Liver (tissue), 9 donors: ENCODE results near the gene KISS1. TPM values are rescaled to one million over a fixed set of nuclear protein-coding genes. Genes with fewer than 3 reads are reported as not detected.

Source experiments
- DNase-seq: peaks from one replicate; pipeline ENCODE4 v3.0.0-alpha.2; 2017; ENCODE audit warnings: low spot score
- H3K27ac ChIP-seq, 2 donors: one replicate each; pipeline ENCODE4 v1.7.0; 2013; ENCODE audit warnings: inconsistent platforms in 2 of 2, low read length in 2 of 2, control low read depth in 1 of 2, low read depth in 1 of 2, mild to moderate bottlenecking in 1 of 2
- H3K27me3 ChIP-seq, 4 donors: one replicate each; pipeline versions ENCODE4 v1.6.1 to v1.7.0; 2013; ENCODE audit warnings: low read length in 3 of 4, inconsistent platforms in 1 of 4, mild to moderate bottlenecking in 1 of 4, moderate library complexity in 1 of 4; ENCODE audit not compliant: control insufficient read depth in 4 of 4, insufficient read depth in 4 of 4
- H3K36me3 ChIP-seq, 4 donors: one replicate each; pipeline versions ENCODE4 v1.6.1 to v1.7.0; 2013; ENCODE audit warnings: low read length in 3 of 4, mild to moderate bottlenecking in 3 of 4, low read depth in 1 of 4, moderate library complexity in 1 of 4; ENCODE audit not compliant: control insufficient read depth in 4 of 4, insufficient read depth in 3 of 4
- H3K4me1 ChIP-seq, 4 donors: one replicate each; pipeline versions ENCODE4 v1.6.1 to v1.7.0; 2013; ENCODE audit warnings: low read length in 3 of 4, mild to moderate bottlenecking in 3 of 4, moderate library complexity in 1 of 4; ENCODE audit not compliant: control insufficient read depth in 4 of 4, insufficient read depth in 4 of 4
- H3K4me3 ChIP-seq, 3 donors: one replicate each; pipeline versions ENCODE4 v1.6.1 to v1.7.0; 2013; ENCODE audit warnings: low read length in 3 of 3, control low read depth in 1 of 3, low read depth in 1 of 3, mild to moderate bottlenecking in 1 of 3
- H3K9ac ChIP-seq, 2 donors: one replicate each; pipeline ENCODE4 v1.7.0; 2013; ENCODE audit warnings: low read length in 2 of 2, mild to moderate bottlenecking in 2 of 2, moderate library complexity in 2 of 2, control low read depth in 1 of 2, low read depth in 1 of 2
- H3K9me3 ChIP-seq, 4 donors: one replicate each; pipeline versions ENCODE4 v1.6.1 to v1.7.0; 2013; ENCODE audit warnings: low read length in 3 of 4; ENCODE audit not compliant: control insufficient read depth in 4 of 4
- EGR1 ChIP-seq, 2 donors: IDR thresholded peaks; 2 replicates each; pipeline ENCODE4 v1.6.1; 2016 to 2018; ENCODE audit warnings: antibody characterized with exemption in 2 of 2, low read depth in 2 of 2
- FOXA1 ChIP-seq: IDR thresholded peaks from 2 replicates; pipeline ENCODE4 v1.6.1; 2016; ENCODE audit warnings: antibody characterized with exemption
- FOXA2 ChIP-seq: IDR thresholded peaks from 2 replicates; pipeline ENCODE4 v1.6.1; 2016; ENCODE audit warnings: antibody characterized with exemption
- GABPA ChIP-seq, 2 donors: IDR thresholded peaks in 1 of 2; conservative IDR thresholded peaks in 1 of 2; 2 replicates each; pipeline ENCODE4 v1.6.1; 2016; ENCODE audit warnings: antibody characterized with exemption in 2 of 2, mild to moderate bottlenecking in 1 of 2, moderate library complexity in 1 of 2
- HNF4A ChIP-seq, 2 donors: conservative IDR thresholded peaks; 2 replicates each; pipeline ENCODE4 v1.6.1; 2016; ENCODE audit warnings: antibody characterized with exemption in 2 of 2, mild to moderate bottlenecking in 2 of 2
- HNF4G ChIP-seq: IDR thresholded peaks from 2 replicates; pipeline ENCODE4 v1.6.1; 2016; ENCODE audit warnings: antibody characterized with exemption
- JUND ChIP-seq, 2 donors: IDR thresholded peaks; 2 replicates each; pipeline ENCODE4 v1.6.1; 2016; ENCODE audit warnings: antibody characterized with exemption in 2 of 2
- NR2F2 ChIP-seq: IDR thresholded peaks from 2 replicates; pipeline ENCODE4 v1.6.1; 2016; ENCODE audit warnings: antibody characterized with exemption
- RAD21 ChIP-seq, 2 donors: IDR thresholded peaks; 2 replicates each; pipeline ENCODE4 v1.6.1; 2016; ENCODE audit warnings: antibody characterized with exemption in 2 of 2, mild to moderate bottlenecking in 2 of 2
- RXRA ChIP-seq, 2 donors: IDR thresholded peaks; 2 replicates each; pipeline ENCODE4 v1.6.1; 2017 to 2018; ENCODE audit warnings: antibody characterized with exemption in 2 of 2, mild to moderate bottlenecking in 1 of 2
- SP1 ChIP-seq: IDR thresholded peaks from 2 replicates; pipeline ENCODE4 v1.6.1; 2018; ENCODE audit warnings: antibody characterized with exemption, mild to moderate bottlenecking
- TAF1 ChIP-seq: conservative IDR thresholded peaks from 2 replicates; pipeline ENCODE4 v1.6.1; 2016; ENCODE audit warnings: antibody characterized with exemption, mild to moderate bottlenecking
- YY1 ChIP-seq: IDR thresholded peaks from 2 replicates; pipeline ENCODE4 v1.6.1; 2016; ENCODE audit warnings: antibody characterized with exemption, mild to moderate bottlenecking
- WGBS: extraction: QIAGEN DNeasy Blood & Tissue Kit; methylation state at CpG from one replicate; pipeline ENCODE4 v1.1.7; 2013; 5-methylcytosine and 5-hydroxymethylcytosine counted together
- polyA plus RNA-seq, 2 donors: library from polyadenylated mRNA; stranded (reverse) in 1 of 2; unstranded in 1 of 2; fragments of 200-250 nt in 1 of 2; fragments of >200 nt in 1 of 2; fragmentation: Nextera tagmentation in 1 of 2; extraction: Ambion mirVana in 1 of 2; gene quantifications; one replicate each; pipeline versions ENCODE4 v1.2.1 to v1.2.3, GENCODE V29; 2013 to 2015
- total RNA-seq, 2 donors: library from RNA; depleted of rRNA; stranded (reverse); fragments of >200 nt; gene quantifications; one replicate each; pipeline ENCODE4 v1.2.3, GENCODE V29; 2014
- TF ChIP-seq, protein P1 (sequence below): IDR thresholded peaks from 2 replicates; pipeline ENCODE4 v1.6.1; 2016; ENCODE audit warnings: antibody characterized with exemption
- TF ChIP-seq, protein P2 (sequence below): IDR thresholded peaks from 2 replicates; pipeline ENCODE4 v1.6.1; 2016; ENCODE audit warnings: antibody characterized with exemption, mild to moderate bottlenecking
- TF ChIP-seq, protein P3 (sequence below): fragments of 150-350 bp; IDR thresholded peaks from 2 replicates; pipeline ENCODE4 v1.5.1; 2017; ENCODE audit warnings: improper control_type of control experiment, low read depth, low read length; ENCODE audit not compliant: missing input control
- TF ChIP-seq, protein P4 (sequence below): IDR thresholded peaks from 2 replicates; pipeline ENCODE4 v1.6.1; 2016; ENCODE audit warnings: antibody characterized with exemption
- donor health status: healthy.
- donor health status: healthy.
- donor health status: healthy.
- donor health status: healthy.
- donor health status: healthy.

KISS1 gene
- total and polyA plus RNA-seq, 4 donors: 0.50 to 1.4 TPM; not detected in 2

DNA sequence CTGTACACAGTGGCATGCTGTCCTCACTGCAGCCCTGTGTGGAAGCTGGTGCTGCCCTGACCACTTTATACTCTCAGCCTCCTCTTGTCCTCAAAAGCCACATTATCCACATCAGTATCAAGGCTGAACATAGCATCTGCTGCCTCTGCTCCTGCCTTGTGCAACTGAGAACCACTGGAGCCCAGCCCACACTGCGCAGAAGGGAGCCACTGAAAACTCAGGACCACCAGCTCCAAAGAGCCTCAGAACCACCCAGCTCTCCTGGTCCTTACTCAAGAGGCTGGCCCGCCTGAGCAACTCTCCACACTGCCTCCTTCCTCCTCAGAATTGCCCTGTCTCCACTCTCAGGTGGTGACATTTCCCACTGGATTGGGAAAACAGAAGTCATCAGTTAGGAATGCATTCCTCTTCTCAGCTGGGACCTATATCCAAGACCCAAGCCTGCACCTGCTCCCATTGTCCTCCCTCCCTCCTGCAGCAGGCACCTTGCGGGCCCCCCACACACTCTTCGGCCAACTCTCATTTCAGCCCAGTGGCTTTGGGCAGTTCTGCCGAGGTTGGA is 7.0 kb upstream of the KISS1 start:
- peaks cover 2 to 23% (median 18%) of the 10 kb centered on the region in 4 donors for H3K4me1 ChIP-seq
- H3K9ac ChIP-seq: no peak overlapping the region
- H3K36me3 ChIP-seq: no peaks in the 10 kb centered on the region
- H3K27ac ChIP-seq: no peak overlapping the region
- 91% methylated on average over 5 of the region's 5 CpGs for whole genome bisulfite sequencing
- H3K4me3 ChIP-seq: no peak overlapping the region
- no peaks in the 10 kb centered on the region for H3K9me3 ChIP-seq
- no peaks in the 10 kb centered on the region for H3K27me3 ChIP-seq
- no peak for TF ChIP-seq YY1
- TF ChIP-seq, protein P1, sequence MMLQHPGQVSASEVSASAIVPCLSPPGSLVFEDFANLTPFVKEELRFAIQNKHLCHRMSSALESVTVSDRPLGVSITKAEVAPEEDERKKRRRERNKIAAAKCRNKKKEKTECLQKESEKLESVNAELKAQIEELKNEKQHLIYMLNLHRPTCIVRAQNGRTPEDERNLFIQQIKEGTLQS: no peak
- TF ChIP-seq GABPA (IDR thresholded peaks at IDR 0.05 in 1 of 2, conservative IDR thresholded peaks at IDR 0.05 in 1 of 2): no peak
- TF ChIP-seq, protein P2, sequence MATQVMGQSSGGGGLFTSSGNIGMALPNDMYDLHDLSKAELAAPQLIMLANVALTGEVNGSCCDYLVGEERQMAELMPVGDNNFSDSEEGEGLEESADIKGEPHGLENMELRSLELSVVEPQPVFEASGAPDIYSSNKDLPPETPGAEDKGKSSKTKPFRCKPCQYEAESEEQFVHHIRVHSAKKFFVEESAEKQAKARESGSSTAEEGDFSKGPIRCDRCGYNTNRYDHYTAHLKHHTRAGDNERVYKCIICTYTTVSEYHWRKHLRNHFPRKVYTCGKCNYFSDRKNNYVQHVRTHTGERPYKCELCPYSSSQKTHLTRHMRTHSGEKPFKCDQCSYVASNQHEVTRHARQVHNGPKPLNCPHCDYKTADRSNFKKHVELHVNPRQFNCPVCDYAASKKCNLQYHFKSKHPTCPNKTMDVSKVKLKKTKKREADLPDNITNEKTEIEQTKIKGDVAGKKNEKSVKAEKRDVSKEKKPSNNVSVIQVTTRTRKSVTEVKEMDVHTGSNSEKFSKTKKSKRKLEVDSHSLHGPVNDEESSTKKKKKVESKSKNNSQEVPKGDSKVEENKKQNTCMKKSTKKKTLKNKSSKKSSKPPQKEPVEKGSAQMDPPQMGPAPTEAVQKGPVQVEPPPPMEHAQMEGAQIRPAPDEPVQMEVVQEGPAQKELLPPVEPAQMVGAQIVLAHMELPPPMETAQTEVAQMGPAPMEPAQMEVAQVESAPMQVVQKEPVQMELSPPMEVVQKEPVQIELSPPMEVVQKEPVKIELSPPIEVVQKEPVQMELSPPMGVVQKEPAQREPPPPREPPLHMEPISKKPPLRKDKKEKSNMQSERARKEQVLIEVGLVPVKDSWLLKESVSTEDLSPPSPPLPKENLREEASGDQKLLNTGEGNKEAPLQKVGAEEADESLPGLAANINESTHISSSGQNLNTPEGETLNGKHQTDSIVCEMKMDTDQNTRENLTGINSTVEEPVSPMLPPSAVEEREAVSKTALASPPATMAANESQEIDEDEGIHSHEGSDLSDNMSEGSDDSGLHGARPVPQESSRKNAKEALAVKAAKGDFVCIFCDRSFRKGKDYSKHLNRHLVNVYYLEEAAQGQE: no peak
- TF ChIP-seq, protein P3, sequence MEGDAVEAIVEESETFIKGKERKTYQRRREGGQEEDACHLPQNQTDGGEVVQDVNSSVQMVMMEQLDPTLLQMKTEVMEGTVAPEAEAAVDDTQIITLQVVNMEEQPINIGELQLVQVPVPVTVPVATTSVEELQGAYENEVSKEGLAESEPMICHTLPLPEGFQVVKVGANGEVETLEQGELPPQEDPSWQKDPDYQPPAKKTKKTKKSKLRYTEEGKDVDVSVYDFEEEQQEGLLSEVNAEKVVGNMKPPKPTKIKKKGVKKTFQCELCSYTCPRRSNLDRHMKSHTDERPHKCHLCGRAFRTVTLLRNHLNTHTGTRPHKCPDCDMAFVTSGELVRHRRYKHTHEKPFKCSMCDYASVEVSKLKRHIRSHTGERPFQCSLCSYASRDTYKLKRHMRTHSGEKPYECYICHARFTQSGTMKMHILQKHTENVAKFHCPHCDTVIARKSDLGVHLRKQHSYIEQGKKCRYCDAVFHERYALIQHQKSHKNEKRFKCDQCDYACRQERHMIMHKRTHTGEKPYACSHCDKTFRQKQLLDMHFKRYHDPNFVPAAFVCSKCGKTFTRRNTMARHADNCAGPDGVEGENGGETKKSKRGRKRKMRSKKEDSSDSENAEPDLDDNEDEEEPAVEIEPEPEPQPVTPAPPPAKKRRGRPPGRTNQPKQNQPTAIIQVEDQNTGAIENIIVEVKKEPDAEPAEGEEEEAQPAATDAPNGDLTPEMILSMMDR: no peak
- no peak for TF ChIP-seq HNF4A (conservative IDR thresholded peaks at IDR 0.05)
- no peak for TF ChIP-seq FOXA2
- TF ChIP-seq RAD21 (IDR thresholded peaks at IDR 0.05): no peak
- no peak for TF ChIP-seq RXRA (IDR thresholded peaks at IDR 0.05)
- no peak for TF ChIP-seq TAF1
- TF ChIP-seq FOXA1: no peak
- TF ChIP-seq JUND (IDR thresholded peaks at IDR 0.05): no peak
- TF ChIP-seq, protein P4, sequence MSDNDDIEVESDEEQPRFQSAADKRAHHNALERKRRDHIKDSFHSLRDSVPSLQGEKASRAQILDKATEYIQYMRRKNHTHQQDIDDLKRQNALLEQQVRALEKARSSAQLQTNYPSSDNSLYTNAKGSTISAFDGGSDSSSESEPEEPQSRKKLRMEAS: no peak
- no peak for DNase-seq

DNA sequence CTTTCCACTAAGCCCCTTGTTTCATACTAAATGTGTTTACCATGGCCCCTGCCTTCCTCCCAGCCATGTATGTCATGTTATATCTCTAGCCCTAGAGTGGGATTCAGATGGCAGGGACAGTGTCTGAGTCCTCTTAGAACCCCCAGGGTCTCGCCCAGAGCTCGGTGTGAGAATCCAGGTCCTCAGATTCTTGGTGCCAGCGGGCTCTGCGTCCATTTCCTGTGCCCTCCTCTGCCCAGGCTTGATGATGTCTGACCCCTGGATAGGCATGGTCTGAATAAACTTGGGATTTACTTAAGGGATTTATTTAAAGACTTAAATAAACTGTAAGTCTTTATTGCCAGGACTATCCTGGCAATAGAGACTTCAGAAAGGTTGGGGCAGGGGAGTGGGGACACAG is 6.2 kb upstream of the KISS1 start:
- Histone ChIP-seq H3K27ac (no peak overlapping the region), H3K27me3 (no peaks in the 10 kb centered on the region), H3K4me1 (peaks cover 2 to 20% (median 17%) of the 10 kb centered on the region in 4 donors), H3K9me3 (no peaks in the 10 kb centered on the region), H3K36me3 (peaks cover 0 to 2% (median 0%) of the 10 kb centered on the region in 4 donors), H3K9ac (no peak overlapping the region), H3K4me3 (no peak overlapping the region)
- no peak for DNase-seq
- TF ChIP-seq YY1: no peak
- TF ChIP-seq, protein P4: no peak
- no peak for TF ChIP-seq HNF4A (conservative IDR thresholded peaks at IDR 0.05)
- TF ChIP-seq JUND (IDR thresholded peaks at IDR 0.05): no peak
- TF ChIP-seq, protein P2: no peak
- TF ChIP-seq TAF1: no peak
- no peak for TF ChIP-seq HNF4G
- TF ChIP-seq SP1: no peak
- no peak for TF ChIP-seq EGR1 (IDR thresholded peaks at IDR 0.05; ENCODE audit: low read depth in 2 of 2)
- TF ChIP-seq RAD21 (IDR thresholded peaks at IDR 0.05): no peak
- TF ChIP-seq RXRA (IDR thresholded peaks at IDR 0.05): no peak
- no peak for TF ChIP-seq NR2F2
- TF ChIP-seq FOXA2: no peak
- TF ChIP-seq FOXA1: no peak
- TF ChIP-seq, protein P1: no peak
- WGBS: 95% methylated on average over 4 of the region's 4 CpGs
